HG03135 (cell line): ENCODE measurements around the gene CIBAR2.

Experiments used
- ATAC-seq: cut with Tn5 transposase; IDR thresholded peaks from one replicate; pipeline ENCODE4 v1.9.1; 2021; ENCODE audit warnings: mild to moderate bottlenecking, moderate library complexity; ENCODE audit not compliant: unreplicated experiment

The CIBAR2 gene

GRCh38 chr16:85112364-85112763, at the start of gene CIBAR2:
Gene CIBAR2 (minus strand): TSS chr16:85112472. CDS start chr16:85112352, 120 bp downstream.
- no peak for ATAC-seq

DNA sequence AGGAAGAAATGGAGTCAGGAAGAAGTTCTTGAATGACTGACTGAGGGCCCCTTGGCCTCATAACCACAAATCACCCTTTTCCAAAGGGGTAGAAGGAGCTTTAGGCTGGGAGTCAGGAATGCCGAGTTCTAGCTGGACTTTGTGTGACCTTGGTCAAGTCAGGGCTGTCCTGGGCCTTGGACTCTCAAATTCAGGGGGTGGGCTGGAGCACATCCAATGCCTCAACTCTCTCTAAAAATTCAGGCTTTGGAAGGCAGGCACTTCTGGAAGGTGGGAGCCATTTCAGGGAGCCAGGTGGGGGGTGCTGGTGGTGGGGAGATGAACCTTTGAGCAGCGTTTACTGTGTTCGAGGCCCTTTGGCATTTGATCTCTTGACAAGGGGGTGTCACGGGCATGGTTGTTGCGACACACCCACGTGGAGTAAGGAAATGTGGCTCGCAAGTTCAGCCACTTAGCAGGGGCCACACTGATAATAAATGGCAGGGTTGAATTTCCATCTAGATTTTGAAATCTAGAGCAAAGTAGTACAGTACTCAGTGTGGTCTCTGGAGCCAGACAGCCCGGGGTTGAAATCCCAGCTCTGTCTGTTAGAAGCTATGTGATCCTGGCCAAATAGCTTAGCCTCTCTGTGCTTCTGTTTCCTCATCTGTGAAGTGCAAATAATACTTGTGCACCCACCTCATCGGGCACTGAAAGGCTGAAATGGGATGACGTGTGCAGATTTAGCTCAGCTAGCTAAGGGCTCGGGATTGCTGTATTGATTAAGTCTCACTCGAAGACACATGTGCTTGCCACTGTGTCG, 47.1 kb upstream of the CIBAR2 start:
- ATAC-seq: no peak

GRCh38 chr16:85158743-85159178, 46.5 kb upstream of the CIBAR2 start:
- ATAC-seq: no peak

DNA sequence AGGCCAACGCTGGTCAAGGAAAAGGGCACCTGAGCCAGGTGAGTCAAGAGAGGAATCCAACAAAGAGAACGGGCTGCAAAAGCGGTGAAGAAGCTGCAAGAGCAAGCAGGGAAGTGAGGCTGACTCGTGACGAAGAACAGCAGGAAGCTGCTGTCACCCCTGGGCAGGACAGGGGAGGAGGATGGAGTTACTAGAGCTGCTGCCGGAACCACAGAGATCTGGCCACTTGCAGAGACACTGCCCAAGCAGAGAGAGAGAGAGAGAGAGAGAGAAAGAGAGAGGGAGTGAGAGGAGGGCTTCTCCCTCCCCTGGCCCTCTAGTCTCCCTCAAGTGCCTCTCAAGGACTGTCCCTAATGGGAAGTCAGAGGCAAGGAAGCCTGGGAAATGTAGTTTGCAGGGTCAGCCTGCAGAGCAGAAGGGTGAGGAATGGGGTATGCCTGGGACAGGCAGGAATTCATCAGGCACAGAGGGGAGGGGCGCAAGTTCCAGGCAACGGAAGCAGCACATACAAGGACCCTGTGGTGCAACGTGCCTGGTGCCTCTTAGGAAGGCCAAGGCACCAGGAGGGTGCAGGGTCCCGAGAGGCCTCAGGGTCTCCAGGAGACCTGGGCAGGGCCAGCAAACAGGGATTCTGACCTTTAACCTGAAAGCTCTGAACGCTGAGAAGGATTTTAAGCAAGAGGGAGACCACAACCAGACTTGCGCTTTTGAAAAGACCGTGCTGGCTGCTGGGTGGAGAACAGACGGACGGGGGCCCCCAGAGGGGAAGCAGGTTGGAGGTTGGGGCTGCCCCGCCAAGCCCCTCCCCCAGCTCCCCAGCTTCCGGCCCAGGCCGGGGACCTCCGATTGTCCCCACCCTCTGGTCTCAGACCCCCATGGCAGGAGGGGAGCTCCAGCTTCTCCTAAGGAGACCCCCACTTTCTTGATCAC, 45.8 kb upstream of the CIBAR2 start:
- ATAC-seq: no peak

DNA sequence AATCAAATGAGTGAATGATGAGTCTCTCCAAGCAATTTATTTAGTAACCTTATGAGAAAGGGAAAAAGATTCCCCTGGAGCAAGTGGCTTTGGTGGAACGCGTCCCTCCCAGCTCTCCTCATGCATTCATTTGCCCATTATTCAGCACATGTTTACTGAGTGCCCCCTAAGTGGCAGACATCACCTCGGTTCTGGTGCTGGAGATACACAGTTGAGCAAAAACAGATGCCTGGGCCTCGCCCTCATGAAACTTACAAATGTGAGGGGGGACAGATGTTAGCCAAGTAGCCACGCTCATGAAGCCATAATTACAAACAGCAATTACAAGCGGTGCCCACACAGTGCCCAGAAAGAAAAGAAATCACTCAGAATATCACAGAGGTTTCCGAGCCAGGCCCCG, 45.1 kb upstream of the CIBAR2 start:
- no peak for ATAC-seq

DNA sequence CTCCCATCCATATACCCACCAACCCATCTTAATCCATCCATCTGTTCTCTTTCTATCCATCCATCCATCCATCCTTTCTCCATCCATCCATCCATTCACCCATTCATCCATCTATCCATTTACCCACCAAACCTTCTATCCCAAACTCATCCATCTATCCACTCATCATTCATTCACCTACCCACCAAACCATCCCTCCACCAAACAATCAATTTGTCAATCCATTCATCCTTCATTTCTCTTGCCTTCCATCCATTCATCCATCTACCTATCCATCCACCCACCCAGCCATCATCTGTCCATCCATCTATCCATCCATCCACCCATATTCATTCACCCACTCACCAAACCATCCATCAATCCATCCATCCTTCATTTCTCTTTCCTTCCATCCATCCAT, 44.6 kb upstream of the CIBAR2 start:
- ATAC-seq: no peak

GRCh38 chr16:85156440-85156839, 44.2 kb upstream of the CIBAR2 start:
- no peak for ATAC-seq

GRCh38 chr16:85153656-85154091, 41.4 kb upstream of the CIBAR2 start:
- ATAC-seq: no peak

GRCh38 chr16:85153046-85153445, 40.8 kb upstream of the CIBAR2 start:
- no peak for ATAC-seq

DNA sequence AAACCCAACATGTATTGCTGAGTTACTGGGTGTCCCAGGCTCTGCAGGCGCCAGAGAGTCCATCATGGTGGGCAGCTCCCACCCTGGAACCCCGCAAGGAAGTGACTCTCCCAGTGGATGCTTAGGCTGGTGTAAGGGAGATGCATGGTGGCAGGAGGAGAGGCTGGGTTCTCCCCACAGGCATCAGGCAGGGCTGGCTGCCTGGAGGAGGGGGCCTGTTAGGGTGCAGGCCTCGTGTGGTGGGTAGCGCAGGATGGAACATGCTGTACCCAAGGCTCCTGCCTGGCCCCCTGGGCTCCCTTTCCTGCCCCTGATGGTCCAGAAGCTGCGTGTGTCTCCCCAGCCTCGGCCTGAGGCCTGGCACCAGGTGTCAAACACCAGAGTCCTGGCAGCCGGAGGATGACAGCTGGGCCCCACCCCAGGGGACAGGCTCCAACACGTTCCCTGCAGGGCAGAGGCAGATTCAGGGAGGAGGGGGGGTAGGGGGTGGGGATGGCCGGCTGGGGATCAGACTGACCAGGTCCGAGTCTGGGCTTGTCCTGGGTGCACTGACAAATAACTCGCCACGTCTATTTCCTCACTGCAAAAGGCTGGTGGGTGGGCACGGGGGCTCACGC, 40.2 kb upstream of the CIBAR2 start:
- no peak for ATAC-seq

DNA sequence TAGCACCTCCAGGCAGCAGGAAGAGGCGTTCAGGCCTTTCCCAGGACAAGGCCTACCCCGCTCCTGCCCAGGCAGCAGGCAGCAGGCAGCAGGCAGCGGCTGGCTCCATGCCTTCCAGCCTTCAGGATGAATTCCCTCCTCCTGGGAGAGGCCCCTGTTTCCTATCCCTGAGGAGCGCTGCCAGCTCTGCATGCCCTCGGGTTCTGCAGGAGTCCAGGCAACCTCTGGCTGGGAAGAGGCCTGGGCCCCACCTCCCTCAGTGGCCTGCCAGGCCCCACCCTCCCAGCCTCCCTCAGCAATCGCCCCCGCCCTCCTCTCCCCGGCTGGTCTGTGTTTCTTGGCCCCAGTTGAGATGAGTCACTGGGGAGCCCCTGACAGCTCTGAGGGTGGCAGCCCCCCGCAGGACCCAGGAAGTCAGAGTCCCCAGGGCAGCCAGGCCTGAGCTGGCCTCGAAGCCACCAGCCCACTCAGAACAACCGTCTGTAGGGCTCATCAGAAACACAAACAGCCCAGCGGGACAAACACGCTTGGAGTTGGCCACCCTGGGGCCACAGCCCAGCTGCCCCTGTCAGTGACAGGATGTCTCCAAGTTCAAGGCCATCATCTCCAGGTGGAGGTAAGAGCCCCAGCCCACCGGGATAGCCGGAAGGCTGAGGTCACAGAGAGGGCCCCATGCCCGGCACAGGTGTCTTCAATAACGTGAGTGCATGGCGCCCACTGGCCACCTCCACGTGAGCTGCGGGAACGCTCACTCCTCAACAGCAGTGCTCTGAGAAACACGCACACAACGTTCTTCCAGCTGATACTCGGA, 39.5 kb upstream of the CIBAR2 start:
- no peak for ATAC-seq

DNA sequence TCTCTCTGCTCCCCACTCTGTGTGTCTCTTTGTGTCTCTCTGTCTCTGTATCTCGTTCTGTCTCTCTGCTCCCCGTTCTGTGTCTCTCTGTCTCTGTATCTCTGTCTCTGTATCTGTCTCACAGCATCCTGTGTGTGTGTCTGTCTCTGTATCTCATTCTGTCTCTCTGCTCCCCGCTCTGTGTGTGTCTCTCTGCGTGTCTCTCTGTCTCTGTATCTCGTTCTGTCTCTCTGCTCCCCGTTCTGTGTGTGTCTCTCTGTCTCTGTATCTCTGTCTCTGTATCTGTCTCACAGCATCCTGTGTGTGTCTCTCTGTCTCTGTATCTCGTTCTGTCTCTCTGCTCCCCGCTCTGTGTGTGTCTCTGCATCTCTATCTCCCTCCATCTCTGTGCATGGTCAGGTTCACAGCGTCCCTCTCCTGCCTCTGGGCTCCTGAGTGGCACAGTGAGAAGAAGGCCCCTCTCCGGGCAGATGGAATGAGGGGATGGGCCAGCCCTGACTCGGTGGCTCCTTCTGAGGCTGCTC, 38.9 kb upstream of the CIBAR2 start:
- ATAC-seq: no peak

- ATAC-seq: no peak
Observed at GRCh38 chr16:85150331-85150940, 38.2 kb upstream of the CIBAR2 start.

- ATAC-seq: no peak
Observed at GRCh38 chr16:85149776-85150175, 37.5 kb upstream of the CIBAR2 start.

DNA sequence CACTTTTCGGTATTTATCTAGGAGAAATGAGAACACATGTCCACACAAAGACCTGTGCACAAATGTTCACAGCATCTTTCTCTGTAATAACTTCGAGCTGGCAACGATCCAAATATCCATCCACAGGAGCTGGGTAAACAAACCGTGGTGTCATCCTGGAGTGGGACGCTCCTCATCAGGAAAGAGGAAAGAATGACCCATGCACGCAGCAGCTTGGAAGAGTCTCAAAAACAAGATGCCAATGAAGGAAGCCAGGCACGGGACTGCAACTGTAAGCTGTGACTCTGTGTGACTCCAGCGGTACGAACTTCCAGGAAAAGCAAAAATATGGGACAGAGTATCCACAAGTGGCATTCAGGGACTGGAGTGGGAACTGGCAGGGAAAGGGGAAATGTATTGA, 36.7 kb upstream of the CIBAR2 start:
- ATAC-seq: no peak

DNA sequence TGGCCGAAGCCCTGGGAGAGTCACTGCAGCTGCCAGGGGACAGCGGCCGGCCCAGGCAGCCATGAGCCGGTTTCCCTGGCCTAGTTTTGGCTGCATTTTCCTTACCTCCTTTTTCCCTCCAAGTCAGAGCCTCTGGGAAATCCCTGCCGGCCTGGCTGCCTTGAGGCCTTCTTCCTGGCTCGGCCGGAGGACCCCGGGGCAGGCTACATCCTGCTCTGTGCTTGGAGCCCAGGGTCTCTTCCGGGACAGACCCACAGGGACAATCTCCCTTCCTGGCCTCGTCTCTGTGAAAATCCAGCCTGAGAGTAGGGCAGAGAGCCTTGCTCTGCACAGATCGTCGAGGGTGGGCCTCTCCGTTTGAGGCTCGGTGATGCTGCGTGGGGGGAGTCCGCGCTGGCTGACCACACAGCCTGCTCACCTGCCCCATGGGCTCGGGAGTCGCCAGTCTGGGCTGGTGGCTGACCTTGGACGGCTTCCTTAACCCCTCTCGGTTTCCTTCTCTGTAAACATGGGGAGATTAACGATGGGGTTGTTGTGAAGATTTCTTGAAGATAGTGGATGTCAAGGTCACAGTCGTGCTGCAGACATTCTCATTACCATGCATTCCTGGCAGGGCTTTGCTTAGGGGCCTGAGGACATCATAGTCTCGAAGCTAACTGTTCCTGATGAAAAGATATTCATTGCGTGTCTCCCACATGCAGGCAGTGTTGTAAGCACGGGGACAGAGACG, 34.8 kb upstream of the CIBAR2 start:
- no peak for ATAC-seq

GRCh38 chr16:85146532-85146797, 34.2 kb upstream of the CIBAR2 start:
- ATAC-seq: no peak

DNA sequence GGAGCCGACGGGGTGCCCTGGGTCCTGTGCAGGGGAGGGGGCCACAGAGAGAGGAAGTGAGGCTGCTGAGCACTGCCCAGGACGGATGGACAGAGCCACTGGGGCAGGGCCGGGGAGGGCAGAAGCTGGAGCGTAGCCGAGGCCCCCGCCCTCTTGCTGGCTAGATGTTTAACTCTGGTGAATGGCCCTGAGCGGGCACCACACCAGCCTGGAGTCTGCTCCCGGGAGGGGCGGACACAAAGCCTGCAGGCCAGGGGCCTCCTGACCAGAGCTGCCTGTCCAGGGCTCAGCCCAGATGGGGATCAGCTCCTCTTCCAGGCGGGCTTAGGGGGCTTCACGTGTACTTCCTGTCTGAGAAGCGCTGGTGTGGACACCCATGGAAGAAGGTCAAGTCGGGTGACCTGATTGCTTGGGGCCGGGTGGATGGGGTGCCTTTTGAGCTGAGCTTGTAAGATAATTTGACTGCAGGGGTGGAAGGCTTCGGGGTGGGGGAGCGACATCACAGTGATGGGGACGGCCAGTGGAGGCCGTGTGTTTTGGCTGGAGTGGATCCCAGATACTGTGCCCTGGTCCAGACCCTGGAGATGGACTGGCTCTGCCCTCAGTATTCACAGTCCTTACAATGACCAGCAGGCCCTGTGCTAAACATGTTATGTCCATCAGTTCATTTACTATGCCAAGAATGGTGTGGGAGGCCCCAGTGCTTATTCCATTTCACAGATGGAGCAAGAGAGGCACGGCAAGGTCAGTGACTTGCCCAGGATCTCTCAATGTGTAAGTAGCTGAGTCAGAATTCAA, 33.7 kb upstream of the CIBAR2 start:
- ATAC-seq: no peak

- no peak for ATAC-seq
Observed at GRCh38 chr16:85145188-85145587, 32.9 kb upstream of the CIBAR2 start.
